ENCODE results near the gene SLC8A3. TPM values are rescaled to one million over a fixed set of nuclear protein-coding genes. Genes with fewer than 3 reads are reported as not detected.

The SLC8A3 gene
- total and polyA plus RNA-seq, 10 of the 15 experiments (the other 5 are each of a cell fraction or from before 2014, with no cell fraction given), result 0.04 to 0.17 (median 0.13) TPM; not detected in 3

- DNase-seq (ENCODE audit: low read depth, low spot score) (no peak), ATAC-seq (no peak), FAIRE-seq (no peak)
- ChIA-PET RAD21 (ENCODE audit: unreplicated experiment) (no interaction called here), CTCF (interaction anchor here (0.9 to 1.6 kb wide), 2 partner anchors 16 to 30 kb away, joined by 3 to 4 read pairs; no protein-coding TSS in a partner anchor), SMC1A (ENCODE audit: uncharacterized antibody, unreplicated experiment) (no interaction called here), POLR2A (no interaction called here)
- no peaks in the 10 kb centered on the region for H3K4me1 ChIP-seq (ENCODE audit: control insufficient read depth, insufficient read depth, low read length)
- H4K20me1 ChIP-seq (ENCODE audit: control insufficient read depth, insufficient read depth), result no peaks in the 10 kb centered on the region
- H3K4me3 ChIP-seq, result no peak overlapping the region
- 22% methylated on average over 4 of the region's 5 CpGs for WGBS (ENCODE audit: insufficient coverage, insufficient replicate concordance, low lambda C conversion rate, missing lambda C conversion rate)
- H2AFZ ChIP-seq (ENCODE audit: control insufficient read depth, low read depth, low read length), result no peak overlapping the region
- H3K79me2 ChIP-seq (ENCODE audit: control insufficient read depth, insufficient read depth, low read length), result no peaks in the 10 kb centered on the region
- no TSS peak for BruUV-seq (replicated peaks)
- H3K27me3 ChIP-seq (replicated peaks in 1 of 2; ENCODE audit: control insufficient read depth in 2 of 2, insufficient read depth in 2 of 2, low read length in 1 of 2), result peaks cover 0 to 3% of the 10 kb centered on the region in 2 experiments; a peak in 2 of 4 replicates
- no peaks in the 10 kb centered on the region for H3K9me3 ChIP-seq (replicated peaks; ENCODE audit: control insufficient read depth, insufficient read depth, low read length)
- H3K4me2 ChIP-seq (ENCODE audit: control insufficient read depth, insufficient read depth), result no peak overlapping the region
- intact Hi-C loops (cut with micrococcal nuclease; ENCODE audit: unreplicated experiment), result no loop called here
- no peak overlapping the region for H3K9ac ChIP-seq (ENCODE audit: control insufficient read depth, insufficient read depth, low read length)
- no peak overlapping the region for H3K27ac ChIP-seq (ENCODE audit: control insufficient read depth, insufficient read depth)
- no peaks in the 10 kb centered on the region for H3K36me3 ChIP-seq (ENCODE audit: control insufficient read depth in 2 of 2, insufficient read depth in 2 of 2, low read length in 1 of 2)
- in situ Hi-C loops (cut with MboI), result no loop called here
- TF ChIP-seq ZBTB11 (CRISPR knock-in tag; IDR thresholded peaks at IDR 0.05), result no peak
- no peak for TF ChIP-seq SKIL (IDR thresholded peaks at IDR 0.05; ENCODE audit: low read depth, poor library complexity, severe bottlenecking)
- no peak for TF ChIP-seq YY1 (IDR thresholded peaks at IDR 0.05; ENCODE audit: low read depth, low read length)
- TF ChIP-seq PML (IDR thresholded peaks at IDR 0.05; ENCODE audit: low read length), result no peak
- no peak for TF ChIP-seq CUX1 (IDR thresholded peaks at IDR 0.05; ENCODE audit: insufficient replicate concordance, low read depth, low read length)
- TF ChIP-seq RFX5 (IDR thresholded peaks at IDR 0.05; ENCODE audit: low read depth, low read length), result no peak
- TF ChIP-seq DPF2 (IDR thresholded peaks at IDR 0.05), result no peak
- TF ChIP-seq JUNB (IDR thresholded peaks at IDR 0.05), result no peak
- no peak for TF ChIP-seq BCLAF1 (IDR thresholded peaks at IDR 0.05)
- TF ChIP-seq ATF7 (IDR thresholded peaks at IDR 0.05; ENCODE audit: low read depth), result no peak
These were observed 131.1 kb downstream of the SLC8A3 start for GRCh38 chr14:70057519-70058136.
